ACC112 (cell line): ENCODE results near the gene GPX4.

Source experiments
- H2AFZ ChIP-seq: fragments of 200-600 bp; sonication (generic); one replicate; pipeline ENCODE4 v1.6.0; 2017; ENCODE audit warnings: antibody characterized with exemption, low read length; ENCODE audit not compliant: unreplicated experiment
- H3K27ac ChIP-seq: fragments of 200-600 bp; sonication (generic); 2 replicates; pipeline ENCODE4 v1.5.1; 2014; ENCODE audit warnings: low read depth, mild to moderate bottlenecking, antibody characterized with exemption, low read length, moderate library complexity
- H3K27me3 ChIP-seq: fragments of 200-600 bp; sonication (generic); 2 replicates; pipeline ENCODE4 v1.6.1; 2014; ENCODE audit warnings: mild to moderate bottlenecking, antibody characterized with exemption, low read length, moderate library complexity, mixed read lengths; ENCODE audit not compliant: insufficient read depth
- H3K36me3 ChIP-seq: fragments of 200-600 bp; sonication (generic); 2 replicates; pipeline ENCODE4 v1.6.1; 2016; ENCODE audit warnings: mild to moderate bottlenecking, antibody characterized with exemption, low read length, moderate library complexity, mixed read lengths; ENCODE audit not compliant: insufficient read depth
- H3K4me1 ChIP-seq: fragments of 200-600 bp; sonication (generic); one replicate; pipeline ENCODE4 v1.6.1; 2016; ENCODE audit warnings: low read length, mixed read lengths; ENCODE audit not compliant: insufficient read depth, unreplicated experiment, control insufficient read depth
- H3K4me3 ChIP-seq: fragments of 200-600 bp; sonication (generic); 2 replicates; pipeline ENCODE4 v1.5.1; 2014; ENCODE audit warnings: mild to moderate bottlenecking, low read depth, low read length
- H3K79me2 ChIP-seq: fragments of 200-600 bp; sonication (generic); one replicate; pipeline ENCODE4 v1.6.0; 2016; ENCODE audit warnings: low read length; ENCODE audit not compliant: control insufficient read depth, unreplicated experiment, insufficient read depth

Gene GPX4

DNA sequence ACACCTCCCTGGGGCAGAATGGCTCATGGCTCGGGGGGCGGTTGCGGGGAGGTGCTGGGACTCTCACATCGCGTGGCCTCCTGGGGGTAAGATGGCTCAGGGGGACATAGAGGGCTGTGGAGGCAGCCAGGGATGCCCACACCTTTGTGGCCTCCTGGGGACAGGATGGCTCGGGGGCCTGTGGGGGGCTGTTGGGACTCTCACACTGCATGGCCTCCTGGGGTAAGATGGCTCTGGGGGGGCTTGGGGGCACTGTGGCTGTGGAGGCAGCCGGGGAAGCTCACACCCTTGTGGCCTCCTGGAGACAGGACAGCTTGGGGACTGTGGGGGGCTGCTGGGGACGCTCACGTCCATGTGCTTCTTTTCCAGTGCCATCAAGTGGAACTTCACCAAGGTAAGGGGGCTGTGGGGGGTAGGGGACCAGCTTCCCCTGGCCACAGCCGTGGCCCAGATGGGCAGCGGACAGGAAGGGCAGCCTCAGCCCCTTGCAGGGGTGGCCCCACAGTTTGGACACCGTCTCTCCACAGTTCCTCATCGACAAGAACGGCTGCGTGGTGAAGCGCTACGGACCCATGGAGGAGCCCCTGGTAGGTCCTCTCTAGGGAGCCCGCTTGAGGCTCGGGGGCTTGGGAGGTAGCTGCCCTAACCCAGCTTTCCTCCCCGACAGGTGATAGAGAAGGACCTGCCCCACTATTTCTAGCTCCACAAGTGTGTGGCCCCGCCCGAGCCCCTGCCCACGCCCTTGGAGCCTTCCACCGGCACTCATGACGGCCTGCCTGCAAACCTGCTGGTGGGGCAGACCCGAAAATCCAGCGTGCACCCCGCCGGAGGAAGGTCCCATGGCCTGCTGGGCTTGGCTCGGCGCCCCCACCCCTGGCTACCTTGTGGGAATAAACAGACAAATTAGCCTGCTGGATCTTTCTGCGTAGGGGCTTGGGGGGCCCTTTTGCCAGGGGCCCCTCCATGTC is 2.4 kb downstream of the GPX4 start:
- Histone ChIP-seq H3K36me3 (peaks cover 2% of the 10 kb centered on the region; the same call in 1 of the 2 replicates), H3K27ac (no peak overlapping the region), H3K4me3 (no peak overlapping the region), H2AFZ (no peak overlapping the region), H3K4me1 (peaks cover 17% of the 10 kb centered on the region), H3K27me3 (no peaks in the 10 kb centered on the region), H3K79me2 (peaks cover 3% of the 10 kb centered on the region)

DNA sequence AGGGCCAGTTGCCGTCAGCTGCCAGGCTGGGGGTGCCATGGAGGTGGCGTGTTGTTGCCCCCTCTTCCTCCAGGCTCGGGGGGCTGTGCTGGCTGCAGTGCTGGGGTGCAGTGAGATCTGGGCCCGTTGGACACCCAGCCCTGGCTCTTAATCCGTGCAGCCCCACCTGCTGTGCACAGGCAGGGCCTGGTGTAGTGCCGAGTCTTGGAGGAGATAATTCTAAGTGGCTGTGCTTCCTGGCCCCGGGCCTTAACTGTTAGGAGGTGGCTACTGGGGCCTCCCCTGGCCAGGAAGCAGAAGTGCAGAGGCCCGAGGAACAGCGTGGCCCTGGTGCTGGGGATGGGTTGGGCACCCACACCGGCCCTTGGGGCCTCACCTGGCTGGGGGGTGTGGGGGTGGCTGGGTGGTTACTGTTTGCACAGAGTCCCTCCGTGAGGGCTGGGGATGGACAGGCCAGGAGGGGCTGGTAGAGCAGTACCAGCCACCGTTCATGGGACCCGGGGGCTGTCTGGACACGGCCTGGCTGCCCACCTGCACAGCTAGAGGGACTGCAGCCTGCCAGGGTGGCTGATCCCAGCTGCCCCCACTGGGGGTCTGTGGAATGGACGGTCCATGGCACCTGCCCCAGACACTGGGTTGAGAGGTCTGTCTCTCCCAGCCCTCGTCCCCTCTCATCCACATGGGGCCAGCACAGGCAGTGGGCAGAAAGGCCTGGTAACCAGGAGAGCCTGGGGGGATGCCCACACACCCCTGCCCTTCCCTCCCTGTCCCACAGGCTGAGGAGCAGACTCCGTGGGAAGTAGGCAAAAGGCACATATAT is 3.3 kb downstream of the GPX4 start:
- Histone ChIP-seq H3K27ac (no peak overlapping the region), H3K4me1 (peaks cover 9% of the 10 kb centered on the region), H3K27me3 (no peaks in the 10 kb centered on the region), H3K36me3 (peaks cover 2% of the 10 kb centered on the region; the same call in 1 of the 2 replicates), H3K4me3 (no peak overlapping the region), H3K79me2 (peaks cover 3% of the 10 kb centered on the region), H2AFZ (no peak overlapping the region)

DNA sequence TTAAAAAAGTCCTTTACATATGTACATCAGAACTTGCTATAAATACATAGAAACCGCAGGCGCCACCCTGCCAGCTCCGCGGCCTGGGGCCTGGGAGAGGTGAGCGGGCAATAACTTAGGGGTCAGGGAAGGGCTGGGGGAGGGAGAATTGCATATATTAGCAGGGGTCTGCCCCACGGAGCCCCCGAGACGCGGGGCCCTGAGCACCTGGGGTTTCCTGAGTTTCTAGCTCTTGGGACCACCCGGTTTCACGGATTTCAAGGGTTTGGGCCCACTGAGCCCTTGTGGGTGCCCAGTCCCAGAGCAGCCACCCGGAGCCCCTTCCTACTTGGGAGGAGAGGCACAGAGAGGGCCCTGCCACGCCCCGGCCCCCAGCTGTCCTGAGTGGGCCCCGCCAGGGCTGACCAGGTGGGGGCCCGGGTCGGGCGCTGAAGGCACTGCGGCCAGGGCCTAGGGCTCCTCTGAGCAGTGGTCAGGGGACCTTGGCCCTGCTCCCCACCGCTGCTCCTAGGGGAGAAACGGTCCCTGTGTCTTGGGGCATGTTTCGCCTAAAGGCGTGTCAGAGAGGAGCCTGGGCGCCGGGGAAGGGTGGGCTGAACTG is 4.0 kb downstream of the GPX4 start:
- Histone ChIP-seq H3K79me2 (peaks cover 3% of the 10 kb centered on the region), H3K4me3 (no peak overlapping the region), H3K27ac (no peak overlapping the region), H3K27me3 (no peaks in the 10 kb centered on the region), H3K4me1 (peaks cover 5% of the 10 kb centered on the region), H3K36me3 (peaks cover 2% of the 10 kb centered on the region; the same call in 1 of the 2 replicates), H2AFZ (no peak overlapping the region)

DNA sequence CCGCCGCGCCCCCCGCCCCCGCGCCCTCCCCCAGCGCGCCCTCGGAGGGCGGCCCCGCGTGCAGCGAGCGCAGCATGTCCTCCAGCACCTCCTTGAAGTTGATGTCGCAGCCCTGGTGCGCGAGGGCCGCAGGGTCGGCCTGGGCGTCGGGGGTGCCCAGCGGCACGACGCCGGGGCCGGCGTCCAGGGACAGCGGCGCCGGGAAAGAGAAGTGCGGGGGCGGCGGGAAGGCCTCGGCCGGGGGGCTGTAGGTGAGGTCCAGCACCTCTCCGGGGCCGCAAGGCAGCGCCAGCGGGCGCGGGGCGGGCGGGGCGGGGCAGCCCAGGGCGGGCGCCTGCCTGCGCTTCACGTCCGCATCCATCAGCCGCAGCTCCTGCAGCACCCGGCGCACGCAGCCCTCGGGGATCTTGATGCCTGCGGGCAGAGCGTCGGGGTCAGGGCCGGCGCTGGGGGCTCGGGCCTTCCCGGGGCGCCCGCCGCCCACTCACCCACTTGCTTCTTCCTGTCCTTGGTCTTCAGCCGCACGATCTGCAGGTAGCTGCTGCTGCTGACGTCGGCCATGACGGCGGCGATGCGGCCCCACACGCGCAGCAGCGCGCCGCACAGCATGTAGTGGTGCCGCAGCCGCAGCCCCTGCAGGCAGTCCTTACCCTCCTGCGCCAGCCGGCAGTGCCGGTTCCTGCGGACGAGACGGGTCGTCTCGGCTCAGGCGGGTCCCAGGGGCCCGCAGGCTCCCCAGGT is 4.7 kb downstream of the GPX4 start:
- Histone ChIP-seq H3K27ac (no peak overlapping the region), H3K4me1 (no peaks in the 10 kb centered on the region), H2AFZ (no peak overlapping the region), H3K36me3 (peaks cover 2% of the 10 kb centered on the region; the same call in 1 of the 2 replicates), H3K4me3 (no peak overlapping the region), H3K27me3 (no peaks in the 10 kb centered on the region), H3K79me2 (peaks cover 3% of the 10 kb centered on the region)

DNA sequence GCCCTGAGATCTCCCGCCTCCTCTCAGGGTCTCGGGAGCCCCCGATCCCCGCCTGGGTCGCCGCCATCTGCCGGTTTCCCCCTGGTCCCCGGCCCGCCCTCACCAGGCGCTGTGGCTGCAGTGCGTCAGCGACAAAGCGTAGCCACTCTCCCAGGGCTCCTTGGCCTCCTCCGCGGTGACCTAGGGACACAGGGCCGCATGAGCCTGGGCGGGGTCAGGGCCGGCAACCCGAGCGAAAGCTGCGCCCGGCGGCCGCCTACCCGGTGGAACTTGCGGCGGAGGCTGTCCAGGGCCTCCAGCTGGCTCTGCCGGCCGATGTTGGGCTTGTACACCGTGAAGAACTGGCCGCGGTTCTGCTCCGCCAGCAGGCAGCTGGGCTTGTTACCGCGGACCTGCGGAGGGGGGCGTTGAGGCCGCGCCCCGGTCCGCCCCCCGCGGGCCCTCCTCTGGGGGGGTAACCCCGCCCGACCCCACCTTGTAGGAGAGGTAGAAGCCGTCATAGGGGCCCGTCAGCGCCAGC is 5.3 kb downstream of the GPX4 start:
- H3K36me3 ChIP-seq = peaks cover 2% of the 10 kb centered on the region; the same call in 1 of the 2 replicates
- no peaks in the 10 kb centered on the region for H3K27me3 ChIP-seq
- H3K79me2 ChIP-seq = peaks cover 3% of the 10 kb centered on the region
- no peak overlapping the region for H3K27ac ChIP-seq
- H3K4me1 ChIP-seq = no peaks in the 10 kb centered on the region
- no peak overlapping the region for H2AFZ ChIP-seq
- no peak overlapping the region for H3K4me3 ChIP-seq

DNA sequence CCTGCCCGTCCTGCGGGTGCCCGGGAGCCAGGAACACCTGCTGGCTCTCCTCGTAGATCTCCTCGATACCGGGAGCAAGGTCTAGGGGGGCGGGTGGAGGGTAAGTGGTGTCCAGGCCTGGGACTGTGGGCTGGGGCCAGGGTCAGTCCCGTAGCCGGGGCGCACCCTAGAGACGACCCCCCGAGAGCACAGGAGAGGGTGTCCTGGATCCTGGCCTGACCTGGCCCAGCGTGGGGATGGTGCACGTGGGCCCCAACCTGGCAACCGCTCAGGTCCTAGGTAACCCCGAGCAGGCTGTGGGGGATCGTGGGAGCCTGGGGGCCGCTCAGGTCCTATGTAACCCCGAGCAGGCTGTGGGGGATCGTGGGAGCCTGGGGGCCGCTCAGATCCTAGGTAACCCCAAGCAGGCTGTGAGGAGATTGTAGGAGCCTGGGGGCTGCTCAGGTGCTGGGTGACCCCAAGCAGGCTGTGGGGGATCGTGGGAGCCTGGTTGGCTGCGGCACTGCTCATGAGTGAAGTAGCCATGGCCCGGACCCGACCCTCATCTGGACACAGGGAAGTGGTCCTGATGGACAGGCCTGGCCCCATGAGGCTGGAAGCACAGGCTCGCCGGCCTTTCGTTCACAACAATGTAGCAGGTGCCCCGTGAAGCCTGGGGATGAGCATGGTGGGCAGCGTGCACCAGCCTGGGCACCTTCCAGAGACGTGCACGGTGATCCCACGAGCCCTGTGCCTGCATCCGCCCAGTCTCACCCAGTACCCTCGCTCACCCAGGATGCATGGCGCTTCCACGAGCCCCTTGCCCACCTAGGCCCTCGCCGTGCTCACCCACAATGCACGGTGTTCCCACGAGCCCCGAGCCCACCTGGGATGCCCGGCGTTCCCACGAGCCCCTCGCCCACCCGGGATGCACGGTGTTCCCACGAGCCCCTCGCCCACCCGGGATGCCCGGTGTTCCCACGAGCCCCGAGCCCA is 6.2 kb downstream of the GPX4 start:
- H3K79me2 ChIP-seq = peaks cover 2% of the 10 kb centered on the region
- no peak overlapping the region for H2AFZ ChIP-seq
- peaks cover 2% of the 10 kb centered on the region; the same call in 1 of the 2 replicates for H3K36me3 ChIP-seq
- H3K4me3 ChIP-seq = no peak overlapping the region
- H3K27ac ChIP-seq = no peak overlapping the region
- no peaks in the 10 kb centered on the region for H3K27me3 ChIP-seq
- no peaks in the 10 kb centered on the region for H3K4me1 ChIP-seq

DNA sequence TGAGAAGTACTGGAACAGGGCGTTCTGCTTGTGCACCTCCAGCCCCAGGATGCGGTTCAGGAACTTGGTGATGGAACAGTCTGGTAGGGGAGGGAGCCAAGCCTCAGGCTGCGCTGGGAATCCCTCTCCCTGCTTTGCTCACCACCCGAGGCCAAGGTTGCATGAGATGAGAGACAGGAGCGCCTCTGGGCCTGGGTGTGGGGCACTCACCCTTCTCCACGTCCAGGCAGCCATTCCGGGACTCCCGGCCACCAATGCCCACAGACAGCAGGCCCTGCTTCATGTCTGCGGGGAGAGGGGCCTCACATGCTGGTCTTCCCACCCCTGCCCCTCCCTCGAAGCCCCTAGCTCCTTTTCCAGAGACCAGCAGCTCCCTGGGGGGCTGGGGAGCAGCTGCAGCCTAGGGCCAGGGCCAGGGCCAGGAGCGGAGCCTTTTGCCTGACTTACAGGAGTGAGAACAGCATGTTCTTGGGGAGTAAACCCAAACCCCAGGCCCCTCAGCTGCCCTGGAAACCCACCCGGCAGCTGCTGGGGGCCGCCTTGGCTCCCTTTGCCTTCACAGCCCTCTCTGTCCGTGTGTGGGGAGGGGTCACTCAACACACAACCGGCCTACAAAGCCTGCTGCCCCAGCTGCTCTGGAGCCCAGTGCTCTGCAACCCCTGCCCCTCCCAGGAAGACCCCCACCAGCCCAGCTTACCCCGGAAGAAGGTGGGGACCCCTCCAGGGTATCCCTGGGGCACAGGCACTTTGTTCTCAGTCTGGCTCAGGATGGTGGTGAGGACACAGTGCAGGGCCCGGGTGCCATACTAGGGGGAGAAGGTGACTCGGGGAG is 7.2 kb downstream of the GPX4 start:
- H3K36me3 ChIP-seq = peaks cover 2% of the 10 kb centered on the region; the same call in 1 of the 2 replicates
- no peak overlapping the region for H3K27ac ChIP-seq
- no peak overlapping the region for H2AFZ ChIP-seq
- H3K79me2 ChIP-seq = no peaks in the 10 kb centered on the region
- no peak overlapping the region for H3K4me3 ChIP-seq
- H3K4me1 ChIP-seq = no peaks in the 10 kb centered on the region
- H3K27me3 ChIP-seq = no peaks in the 10 kb centered on the region

DNA sequence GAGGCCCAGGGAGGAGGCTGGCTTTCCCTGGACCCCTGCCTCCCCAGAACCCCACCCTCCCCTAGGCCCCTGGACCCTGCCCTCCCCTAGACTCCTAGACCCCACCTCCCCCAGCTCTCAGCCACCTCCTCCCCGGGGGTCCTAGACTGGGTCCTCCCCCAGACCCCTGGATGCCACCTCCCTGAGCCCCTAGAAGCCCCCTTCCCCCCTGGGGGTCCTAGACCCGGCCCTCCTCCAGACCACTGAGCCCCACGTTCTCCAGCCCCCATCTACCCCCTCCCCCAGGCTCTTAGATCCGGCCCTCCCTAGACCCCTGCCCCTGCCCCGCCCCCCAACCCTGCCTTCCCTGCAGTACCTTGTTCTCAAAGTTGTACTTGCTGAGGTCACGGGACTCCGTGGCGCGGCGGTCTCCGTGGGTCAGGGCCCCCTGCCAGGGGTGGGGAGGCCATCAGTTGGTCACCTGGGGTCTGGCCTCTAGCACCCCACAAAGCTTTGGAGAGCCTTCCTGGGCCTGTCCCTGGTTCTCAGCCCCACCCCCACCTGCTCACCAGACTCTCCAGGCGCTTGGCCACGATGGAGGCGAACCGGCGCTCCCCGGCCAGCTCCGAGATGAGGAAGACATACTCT is 8.0 kb downstream of the GPX4 start:
- no peak overlapping the region for H2AFZ ChIP-seq
- no peaks in the 10 kb centered on the region for H3K27me3 ChIP-seq
- no peaks in the 10 kb centered on the region for H3K79me2 ChIP-seq
- no peak overlapping the region for H3K27ac ChIP-seq
- H3K4me3 ChIP-seq = no peak overlapping the region
- no peaks in the 10 kb centered on the region for H3K4me1 ChIP-seq
- H3K36me3 ChIP-seq = no peaks in the 10 kb centered on the region; the same call in 1 of the 2 replicates
